22Rv1 (cell line): Measurements from ENCODE around the gene ROR1.

ENCODE experiments used
- ZFX ChIP-seq: fragments of 450-650 bp; IDR thresholded peaks from 2 replicates; pipeline ENCODE4 v1.6.1; 2017; ENCODE audit warnings: antibody characterized with exemption, borderline replicate concordance
- TF ChIP-seq, protein P1 (sequence below): fragments of 450-650 bp; IDR thresholded peaks from 2 replicates; pipeline ENCODE4 v1.5.1; 2017; ENCODE audit warnings: mild to moderate bottlenecking

DNA sequence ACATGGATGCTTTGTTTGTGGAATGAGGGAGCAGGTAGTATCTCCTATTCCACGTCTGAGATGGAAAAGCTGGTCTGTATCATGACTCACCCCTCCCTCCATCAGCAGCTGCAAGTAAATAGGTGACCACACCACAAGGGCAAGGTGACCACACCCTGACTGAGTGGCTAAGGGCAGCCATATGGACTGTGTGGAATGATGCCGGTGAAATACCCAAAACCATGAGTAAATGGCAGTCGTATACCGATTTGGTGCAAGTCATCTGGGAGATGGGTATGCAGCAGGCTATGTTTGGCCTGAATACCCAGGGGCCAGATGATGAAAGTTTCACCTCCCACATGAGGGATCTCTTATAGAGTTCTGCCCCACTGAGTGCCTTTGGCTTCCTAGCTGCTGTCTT is 413.8 kb downstream of the ROR1 start:
- TF ChIP-seq, protein P1, sequence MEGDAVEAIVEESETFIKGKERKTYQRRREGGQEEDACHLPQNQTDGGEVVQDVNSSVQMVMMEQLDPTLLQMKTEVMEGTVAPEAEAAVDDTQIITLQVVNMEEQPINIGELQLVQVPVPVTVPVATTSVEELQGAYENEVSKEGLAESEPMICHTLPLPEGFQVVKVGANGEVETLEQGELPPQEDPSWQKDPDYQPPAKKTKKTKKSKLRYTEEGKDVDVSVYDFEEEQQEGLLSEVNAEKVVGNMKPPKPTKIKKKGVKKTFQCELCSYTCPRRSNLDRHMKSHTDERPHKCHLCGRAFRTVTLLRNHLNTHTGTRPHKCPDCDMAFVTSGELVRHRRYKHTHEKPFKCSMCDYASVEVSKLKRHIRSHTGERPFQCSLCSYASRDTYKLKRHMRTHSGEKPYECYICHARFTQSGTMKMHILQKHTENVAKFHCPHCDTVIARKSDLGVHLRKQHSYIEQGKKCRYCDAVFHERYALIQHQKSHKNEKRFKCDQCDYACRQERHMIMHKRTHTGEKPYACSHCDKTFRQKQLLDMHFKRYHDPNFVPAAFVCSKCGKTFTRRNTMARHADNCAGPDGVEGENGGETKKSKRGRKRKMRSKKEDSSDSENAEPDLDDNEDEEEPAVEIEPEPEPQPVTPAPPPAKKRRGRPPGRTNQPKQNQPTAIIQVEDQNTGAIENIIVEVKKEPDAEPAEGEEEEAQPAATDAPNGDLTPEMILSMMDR, result no peak
- no peak for TF ChIP-seq ZFX
